Activated CD4-positive, alpha-beta T cell treated with anti-CD3 and anti-CD28 coated beads for 4 hours (primary cell): Measurements from ENCODE around the gene HDGFL3.
"Not testable (repeated sequence)": the region's sequence is repeated elsewhere in the genome, so short reads cannot be mapped to it uniquely, and the experiment has no call there.

Source experiments
- DNase-seq, 2 donors: peaks; one replicate each; pipeline ENCODE4 v3.0.0-alpha.2; 2020

HDGFL3 gene

DNA sequence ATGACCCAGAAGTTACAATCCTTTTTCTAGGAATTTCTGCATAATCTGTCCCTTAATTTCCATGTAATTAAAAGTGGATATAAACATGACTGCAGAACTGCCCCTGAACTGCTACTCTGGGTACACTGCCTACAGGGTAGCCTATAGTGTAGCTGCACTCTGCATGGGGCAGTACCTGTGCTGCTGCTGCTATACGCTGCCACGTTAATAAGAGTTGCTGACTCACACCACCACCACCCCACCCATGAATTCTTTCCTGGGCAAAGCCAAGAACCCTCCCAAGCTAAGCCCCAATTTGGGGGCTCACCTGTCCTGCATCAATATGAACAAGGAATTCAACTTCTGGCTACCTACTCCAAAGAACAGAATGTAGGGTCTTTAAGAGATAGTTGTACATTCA is 13.9 kb downstream of the HDGFL3 start:
- no peak for DNase-seq

DNA sequence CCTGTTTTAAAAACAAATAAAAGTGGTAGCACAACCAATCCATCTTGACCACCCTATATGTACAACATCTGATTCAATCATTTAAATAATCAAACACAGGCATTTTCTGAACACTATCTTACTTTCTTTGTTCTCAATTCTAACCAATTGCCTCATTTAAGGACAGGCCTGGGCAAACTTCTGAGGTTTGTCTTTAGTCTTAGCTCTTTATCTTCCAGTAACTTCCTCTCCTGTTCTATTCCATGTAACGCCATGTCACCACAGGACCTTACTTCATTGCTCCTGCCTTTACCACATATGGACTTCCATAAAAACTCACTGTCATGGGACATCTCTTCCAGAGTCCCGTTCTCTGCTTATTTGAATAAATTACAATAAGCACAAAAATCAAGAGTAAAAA is 14.9 kb downstream of the HDGFL3 start:
- DNase-seq, result no peak

DNA sequence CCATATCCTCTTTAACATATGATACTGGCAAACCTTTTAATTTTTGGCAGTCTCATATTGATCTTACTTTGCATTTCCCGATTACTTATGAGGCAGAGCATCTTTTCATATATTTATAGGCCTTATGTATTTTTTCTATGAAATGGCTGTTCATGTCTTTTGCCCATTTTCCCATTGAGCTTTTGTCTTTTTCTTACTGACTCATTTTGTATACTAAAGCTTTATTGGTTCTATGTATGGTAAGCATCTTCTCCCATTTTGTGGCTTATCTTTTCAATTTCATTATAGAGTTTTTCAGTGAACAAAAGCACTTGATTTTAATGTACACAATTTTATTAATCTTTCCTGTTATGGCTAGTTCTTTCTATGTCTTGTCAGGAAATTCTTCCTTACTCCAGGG is 17.2 kb downstream of the HDGFL3 start:
- no peak for DNase-seq

DNA sequence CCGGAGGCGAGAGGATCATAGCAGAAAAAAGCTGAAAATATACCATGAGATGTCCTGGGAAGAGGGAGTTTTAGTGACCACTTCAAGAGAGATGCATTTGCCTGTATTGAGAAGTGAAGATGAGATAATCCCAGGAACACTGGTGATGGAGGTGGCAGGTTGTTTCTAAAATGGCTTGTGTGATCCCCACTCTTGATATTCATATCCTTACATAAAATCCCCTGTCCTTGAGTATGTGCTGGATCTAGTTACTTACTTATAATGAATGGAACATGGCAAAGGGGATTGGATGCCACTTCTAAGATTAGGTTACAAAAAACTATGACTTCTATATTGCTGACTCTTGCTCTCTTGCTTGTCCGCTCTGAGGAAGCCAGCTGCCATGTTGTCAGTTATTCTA is 22.1 kb downstream of the HDGFL3 start:
- no peak for DNase-seq

DNA sequence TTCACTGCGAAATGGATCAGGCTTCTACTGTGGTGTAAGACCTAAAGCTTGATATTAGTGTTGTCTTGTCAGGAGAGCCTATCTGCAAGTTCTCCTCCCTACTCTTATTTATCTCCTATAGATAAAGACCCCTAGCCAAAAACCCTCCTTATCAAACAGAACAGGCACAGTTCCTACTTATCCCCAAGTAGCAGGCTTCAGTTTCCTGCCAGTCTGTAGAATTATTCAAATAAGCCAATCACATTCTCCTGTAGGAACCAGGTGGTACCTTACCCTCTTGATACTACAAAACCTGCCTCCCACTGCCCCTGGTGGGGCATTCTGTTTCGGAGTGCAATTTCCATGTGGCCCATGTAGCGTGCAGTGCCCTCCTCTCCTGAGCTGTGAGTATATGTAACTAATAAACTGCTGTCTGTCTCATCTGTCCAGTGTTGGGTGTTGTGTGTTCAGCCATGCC is 28.7 kb downstream of the HDGFL3 start:
- no peak for DNase-seq

DNA sequence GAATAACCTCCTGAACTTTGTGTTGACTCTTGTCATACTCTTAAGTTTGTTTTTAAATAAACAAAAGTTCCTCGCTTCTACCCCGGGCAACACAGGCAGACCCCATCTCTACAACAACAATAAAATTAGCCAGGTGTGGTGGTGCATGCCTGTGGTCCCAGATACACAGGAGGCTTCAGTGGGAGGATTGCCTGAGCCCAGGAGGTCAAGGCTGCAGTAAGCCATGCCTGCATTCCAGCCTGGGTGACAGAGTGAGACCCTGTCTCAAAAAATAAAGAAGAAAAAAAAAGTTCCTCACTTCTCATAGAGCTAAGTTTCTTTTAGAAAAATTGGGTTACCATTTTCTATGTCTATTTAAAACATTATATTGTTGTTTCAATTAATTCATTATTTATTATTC is 29.2 kb downstream of the HDGFL3 start:
- no peak for DNase-seq

DNA sequence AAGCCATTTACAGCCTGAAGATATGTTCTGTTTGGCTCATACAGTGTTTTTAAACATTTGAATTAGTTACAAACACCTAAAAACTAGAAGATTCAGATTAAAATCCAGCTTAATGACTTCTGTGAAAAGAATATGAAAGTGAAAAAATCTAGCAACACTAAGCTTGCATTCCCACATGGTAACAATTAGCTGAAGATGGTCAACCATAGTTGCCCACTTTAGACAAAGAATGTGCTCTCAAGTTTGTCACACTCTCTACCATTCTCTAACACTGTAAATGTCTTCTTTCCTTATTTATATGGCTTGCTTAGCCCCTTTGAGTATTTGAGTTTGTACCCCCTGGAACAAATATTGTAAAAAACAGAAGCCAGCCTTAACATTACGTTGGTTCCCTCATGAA is 32.7 kb downstream of the HDGFL3 start:
- DNase-seq, result no peak

DNA sequence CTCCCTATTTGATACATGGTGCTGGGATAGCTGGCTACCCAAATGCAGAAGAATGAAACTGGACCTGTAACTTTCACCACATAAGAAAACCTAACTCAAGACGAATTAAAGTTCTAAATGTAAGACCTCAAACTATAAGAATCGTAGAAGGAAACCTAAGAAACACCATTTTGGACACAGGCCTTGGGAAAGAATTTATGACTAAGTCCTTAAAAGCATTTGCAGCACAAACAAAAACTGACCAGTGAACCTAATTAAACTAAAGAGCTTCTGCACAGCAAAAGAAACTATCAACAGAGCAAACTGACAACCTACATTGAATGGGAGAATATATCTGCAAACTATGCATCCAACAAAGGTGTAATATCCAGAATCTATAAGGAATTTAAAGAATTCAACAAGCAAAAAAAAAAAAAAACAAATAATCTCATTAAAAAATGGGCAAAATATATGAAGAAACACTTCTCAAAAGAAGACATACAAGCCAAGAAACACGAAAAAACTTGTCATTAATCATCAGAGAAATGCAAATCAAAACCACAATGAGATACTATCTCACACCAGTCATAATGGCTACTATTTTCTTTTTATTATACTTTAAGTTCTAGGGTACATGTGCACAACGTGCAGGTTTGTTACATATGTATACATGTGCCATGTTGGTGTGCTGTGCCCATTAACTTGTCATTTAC is 37.0 kb downstream of the HDGFL3 start:
- no peak for DNase-seq

DNA sequence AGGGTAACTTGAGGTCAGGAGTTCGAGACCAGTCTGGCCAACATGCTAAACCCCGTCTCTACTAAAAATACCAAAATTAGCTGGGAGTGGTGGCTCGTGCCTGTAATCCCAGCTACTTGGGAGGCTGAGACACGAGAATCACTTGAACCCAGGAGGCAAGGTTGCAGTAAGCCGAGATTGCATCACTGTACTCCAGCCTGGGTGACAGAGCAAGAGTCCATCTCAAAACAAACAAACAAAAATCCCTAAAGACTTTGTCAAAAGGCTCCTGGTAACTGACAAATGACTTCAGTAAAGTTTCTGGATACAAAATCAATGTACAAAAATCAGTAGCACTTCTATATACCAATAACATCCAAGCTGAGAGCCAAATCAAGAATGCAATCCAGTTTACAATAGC is 38.0 kb downstream of the HDGFL3 start:
- DNase-seq, result not testable (repeated sequence)

DNA sequence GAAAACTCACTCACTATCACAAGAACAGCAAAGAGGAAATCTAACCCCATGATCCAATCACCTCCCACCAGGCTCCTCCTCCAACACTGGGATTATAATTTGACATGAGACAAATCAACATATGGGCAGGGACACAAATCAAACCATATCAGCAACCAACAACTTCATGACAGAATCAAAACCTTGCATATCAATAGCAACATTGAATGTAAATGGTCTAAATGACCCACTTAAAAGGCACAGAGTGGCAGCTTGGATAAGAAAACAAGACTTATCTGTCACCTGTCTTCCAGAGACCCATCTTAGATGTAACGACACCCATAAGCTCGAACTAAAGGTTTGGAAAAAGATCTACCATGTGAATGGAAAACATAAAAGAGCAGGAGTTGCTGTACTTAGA is 40.8 kb downstream of the HDGFL3 start:
- DNase-seq, result no peak

DNA sequence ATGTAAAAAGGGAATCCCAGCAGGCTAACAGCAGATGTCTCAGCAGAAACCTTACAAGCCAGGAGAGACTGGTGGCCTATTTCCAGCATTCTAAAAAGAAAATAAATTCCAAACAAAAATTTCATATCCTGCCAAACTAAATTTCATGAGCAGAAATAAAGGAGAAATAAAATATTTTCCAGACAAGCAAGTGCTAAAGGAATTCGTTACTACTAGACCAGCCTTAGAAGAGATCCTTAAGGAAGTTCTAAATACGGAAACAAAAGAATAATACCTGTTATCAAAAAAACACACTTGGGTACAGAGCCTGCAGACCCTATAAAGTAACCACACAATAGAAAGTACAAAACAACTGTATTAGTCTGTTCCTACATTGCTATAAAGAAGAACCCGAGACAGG is 41.4 kb downstream of the HDGFL3 start:
- no peak for DNase-seq

DNA sequence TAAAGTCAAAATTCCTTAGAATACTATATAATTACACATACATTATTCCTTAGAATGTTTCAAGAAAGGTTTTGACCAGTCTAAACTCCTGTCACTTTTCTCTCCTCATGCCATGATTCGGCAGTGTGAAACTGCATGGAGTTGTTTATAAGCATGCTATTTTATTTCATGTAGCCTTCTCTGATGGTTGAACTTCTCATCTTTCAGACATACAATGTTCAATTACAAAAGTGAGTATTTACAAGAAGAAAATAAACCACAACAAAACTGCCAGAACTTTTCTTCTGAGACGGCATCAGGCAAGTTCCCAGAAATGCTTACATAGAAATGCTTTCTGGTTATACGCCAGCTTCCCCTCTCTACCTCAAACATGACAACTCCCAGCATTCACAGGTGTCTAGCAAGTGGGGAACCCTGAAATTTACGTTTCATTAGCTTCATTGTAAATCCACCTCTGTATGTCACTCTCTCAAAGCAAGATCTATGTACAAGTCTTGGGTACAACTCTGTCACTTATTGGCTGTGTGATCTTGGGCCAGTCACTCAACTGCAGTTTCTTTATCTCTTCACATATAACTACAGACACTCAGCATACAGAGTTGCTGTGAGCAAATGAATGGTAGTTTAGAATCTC is 42.7 kb downstream of the HDGFL3 start:
- no peak for DNase-seq

DNA sequence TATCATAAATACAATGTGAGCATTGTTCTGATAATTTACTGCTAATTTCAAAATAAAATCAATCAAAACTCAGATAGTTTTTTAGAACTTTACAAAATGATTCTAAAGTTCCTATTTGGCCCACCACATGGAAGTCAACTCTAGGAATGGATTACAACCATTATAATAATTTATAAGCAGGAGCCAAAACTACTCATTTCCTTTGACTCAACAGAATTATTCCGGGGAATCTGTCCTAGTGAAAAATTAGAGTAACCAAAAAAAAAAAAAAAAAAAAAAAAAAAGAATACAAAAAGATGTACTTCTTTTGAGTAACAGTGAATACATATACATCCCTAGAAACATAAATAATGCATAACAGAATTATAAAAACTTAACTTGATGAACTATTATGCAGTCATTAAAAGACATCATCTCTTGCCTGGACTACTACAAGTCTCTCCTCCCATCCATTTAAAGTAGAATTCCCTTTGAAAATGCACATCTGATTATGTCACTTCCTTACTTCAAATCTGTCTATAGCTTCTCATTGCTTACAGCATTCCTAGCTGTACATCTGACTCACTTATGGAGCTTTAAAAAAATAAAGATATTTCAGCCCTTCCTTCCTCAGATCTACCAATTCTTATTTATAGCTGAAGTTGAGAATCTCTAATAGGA is 43.4 kb downstream of the HDGFL3 start:
- DNase-seq, result no peak

DNA sequence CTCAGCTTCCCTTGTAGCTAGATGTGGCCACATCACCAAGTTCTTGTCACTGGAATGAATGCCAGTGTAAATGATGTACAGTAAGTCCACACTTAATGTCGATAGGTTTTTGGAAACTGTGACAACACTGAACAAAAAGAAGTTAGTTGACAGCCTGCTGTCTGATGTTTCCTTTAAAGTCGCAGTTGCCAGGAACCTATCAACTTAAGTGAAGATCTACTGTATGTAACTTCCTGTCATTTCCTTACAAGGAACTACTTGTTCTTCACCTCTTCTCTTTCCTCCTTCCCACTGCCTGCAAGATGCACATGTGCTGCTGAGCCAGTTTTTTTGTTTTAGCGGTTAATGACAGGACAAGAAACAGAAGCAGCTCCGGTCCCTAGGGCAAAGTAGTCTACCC is 44.6 kb downstream of the HDGFL3 start:
- DNase-seq, result no peak

DNA sequence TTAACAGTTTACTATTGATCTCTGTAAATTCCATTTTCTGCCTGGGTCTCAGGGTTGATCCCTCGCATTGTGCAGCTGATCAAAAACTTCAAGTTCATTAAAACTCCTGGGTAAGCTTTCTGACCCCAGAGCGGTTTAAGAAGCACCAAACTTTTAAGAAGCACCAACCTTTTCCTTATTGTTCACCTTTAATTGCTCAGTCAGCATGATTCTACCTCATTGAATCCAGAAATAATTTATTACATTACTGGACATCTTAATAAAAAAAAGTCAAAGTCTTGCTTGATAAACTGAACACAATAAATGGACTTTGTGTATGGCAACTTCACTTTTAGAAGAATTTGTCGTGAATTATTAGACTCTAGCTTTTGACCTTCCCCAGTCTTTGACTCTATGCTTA is 46.9 kb downstream of the HDGFL3 start:
- DNase-seq, result no peak

DNA sequence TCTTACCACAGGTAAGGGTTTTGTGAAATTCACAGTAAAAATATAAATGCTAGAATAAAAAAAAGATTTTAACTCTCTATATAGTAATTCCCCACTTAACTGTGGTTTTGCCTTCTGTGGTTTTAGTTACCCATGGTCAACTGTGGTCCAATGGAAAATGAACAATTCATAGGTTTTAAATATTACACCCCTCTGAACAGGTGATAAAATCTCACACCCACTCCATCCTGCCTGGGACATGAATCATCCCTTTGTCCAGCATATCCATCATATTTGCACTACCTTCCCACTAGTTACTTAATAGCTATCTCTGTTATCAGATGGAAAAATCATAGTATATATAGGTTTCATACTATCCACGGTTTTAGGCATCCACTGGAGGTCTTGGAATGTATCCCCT is 49.2 kb downstream of the HDGFL3 start:
- DNase-seq, result no peak

DNA sequence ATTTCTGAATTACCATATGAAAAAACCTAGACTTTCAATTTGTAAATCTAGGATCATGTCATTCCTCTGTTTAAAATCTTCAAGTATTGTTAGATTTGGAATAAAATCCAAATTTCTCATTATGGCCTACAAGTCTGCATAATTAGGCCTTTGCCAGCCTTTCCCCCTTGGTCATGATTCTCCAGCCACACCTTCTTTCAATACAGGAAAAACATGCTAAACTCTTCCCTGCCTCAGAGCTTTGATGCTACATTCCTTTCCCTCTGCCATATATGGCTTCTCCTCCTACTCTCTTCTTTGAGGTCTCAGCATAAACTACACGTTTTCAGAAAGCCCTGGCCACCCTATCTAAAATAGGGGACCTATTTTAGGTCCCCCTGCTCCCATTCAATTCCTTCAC is 51.7 kb downstream of the HDGFL3 start:
- DNase-seq, result no peak

DNA sequence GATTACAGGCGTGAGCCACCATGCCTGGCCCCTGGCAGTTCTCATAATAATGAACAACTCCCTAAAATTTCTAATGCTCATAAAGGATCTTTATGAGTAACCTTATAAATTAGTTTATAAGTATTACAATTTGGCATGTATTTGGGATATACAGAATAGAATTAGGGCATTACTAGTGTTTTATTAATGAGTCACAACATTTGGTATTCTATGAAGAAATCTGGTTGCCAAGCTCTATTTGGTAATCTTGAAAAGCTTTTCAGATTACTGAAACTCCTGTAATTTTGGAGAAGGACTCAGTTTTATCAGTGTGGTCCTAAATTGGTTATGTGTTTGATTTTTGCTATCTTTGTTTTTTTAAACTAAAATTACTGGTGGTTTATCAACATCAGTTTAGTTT is 54.3 kb downstream of the HDGFL3 start:
- DNase-seq, result no peak

DNA sequence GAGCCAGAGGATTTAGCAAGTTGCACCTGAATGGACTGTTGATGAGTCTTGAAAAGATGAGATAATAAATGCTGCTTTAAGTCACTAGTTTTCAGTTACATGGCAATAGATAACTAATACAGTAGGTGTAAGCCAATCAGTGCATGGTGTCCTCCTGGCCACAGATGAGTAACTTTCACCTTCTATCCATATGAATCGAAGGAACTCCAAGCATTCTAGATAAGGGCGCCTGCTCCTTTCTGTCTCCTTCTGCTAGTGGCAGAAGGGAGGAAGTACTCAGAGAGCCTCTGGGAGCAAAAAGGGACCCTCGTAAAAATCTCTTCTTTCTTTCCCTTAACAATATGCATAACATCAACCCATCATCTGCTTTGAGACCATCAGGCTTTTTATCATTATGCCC is 62.9 kb downstream of the HDGFL3 start:
- DNase-seq, result no peak

DNA sequence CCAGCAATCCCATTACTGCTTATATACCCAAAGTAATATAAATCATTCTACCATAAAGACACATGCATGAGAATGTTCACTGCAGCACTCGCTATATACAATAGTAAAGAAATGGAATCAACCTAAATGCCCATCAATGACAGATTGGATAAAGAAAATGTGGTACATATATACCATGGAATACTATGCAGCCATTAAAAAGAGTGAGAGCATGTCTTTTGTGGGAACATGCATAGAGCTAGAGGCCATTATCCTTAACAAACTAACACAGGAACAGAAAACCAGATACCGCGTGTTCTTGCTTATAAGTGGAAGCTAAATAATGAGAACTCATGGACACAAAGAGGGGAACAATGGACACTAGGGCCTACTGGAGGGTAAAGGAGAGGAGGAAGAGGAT is 65.5 kb downstream of the HDGFL3 start:
- not testable (repeated sequence) for DNase-seq

DNA sequence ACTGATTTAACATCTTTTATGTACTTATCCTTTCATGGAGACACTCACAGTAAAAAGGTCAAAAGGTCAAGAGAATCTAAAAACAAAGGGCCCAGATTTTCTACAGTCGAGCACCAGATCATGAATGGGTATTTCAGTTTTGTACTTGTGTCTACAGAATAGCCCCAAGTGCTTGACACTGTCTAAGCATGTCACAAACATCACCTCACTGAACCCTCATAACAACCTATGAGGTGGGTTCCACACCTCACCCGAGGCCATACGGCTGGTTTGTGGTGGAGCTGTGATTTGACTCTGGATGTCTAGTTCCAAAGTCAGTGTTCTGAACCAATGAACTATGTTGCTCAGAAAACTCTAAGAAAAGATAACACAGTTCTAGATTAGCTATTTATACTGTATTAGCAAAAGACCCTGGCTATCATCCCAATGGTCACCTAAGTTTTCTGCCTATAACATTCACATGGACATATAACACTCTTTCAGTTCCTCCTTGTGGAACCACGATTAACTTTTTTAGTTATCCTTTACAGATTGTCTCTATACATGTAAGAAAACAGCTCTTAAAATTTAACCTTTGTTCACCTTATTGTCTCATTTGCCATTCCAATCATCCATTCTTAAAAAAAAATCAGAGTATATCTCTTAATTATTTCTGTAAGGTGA is 74.6 kb downstream of the HDGFL3 start:
- no peak for DNase-seq

DNA sequence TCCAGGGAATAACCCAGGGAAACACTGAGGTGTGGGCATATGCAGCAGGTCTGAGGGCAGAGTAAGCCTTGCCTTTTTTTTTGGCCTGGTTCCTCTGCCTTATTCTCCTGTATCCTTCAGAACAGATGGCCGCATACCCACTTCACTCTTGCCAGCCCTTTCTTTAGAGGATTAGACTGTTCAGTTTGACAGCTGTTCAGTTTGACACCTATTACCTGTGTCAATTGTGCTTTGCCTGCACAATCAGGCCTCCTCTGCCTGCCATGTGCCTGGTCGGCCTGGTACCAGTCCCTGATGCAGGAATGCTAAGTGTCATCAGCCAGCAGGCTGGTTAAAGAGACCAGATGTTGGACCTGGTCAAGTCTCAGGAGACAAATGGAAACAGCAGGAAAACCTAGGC is 77.8 kb downstream of the HDGFL3 start:
- DNase-seq, result no peak

DNA sequence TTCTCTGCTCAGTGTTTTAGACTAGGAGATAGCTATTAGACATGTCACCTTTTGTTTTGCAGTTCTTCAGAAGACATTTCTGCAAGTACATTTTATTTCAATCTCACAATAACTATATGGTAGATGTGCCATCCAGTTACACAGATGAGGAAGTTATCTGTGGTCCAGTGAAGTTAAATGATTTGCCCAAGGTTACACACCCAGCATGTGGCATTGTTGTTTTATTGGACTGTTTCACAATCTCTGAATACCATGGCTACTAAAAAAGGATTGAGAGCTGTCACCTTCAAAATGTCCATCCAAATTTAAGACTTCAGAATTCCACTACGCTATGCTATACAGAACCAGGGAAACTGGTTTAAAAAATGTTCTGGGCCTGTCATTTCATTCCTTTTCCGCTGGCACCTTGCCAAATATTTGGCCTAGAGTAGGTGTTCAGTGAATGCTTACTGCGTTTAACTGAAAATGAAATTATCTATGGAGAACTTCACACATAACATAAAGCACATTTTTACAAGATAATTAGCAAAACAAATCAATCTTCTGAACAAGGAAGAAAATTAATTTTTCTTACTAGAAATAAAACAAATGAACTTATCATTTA is 80.0 kb downstream of the HDGFL3 start:
- no peak for DNase-seq

DNA sequence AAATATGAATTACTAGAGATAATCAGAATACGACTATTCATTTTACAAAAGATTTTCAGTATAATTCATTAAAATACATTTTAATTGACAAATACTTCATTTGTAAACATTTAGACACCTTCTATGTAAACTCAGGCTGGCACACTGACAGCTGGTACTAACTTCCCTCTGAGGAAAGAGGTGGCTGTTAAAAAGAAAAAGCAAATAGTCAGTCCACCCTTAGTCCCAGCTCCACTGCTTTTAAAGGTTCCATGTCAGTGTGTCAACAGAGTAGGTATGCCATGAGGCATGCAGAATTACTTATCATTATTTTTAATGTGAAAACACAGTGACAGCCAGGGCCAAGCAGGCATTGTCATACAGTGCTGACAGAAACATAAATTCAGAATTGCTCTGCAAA is 84.1 kb downstream of the HDGFL3 start:
- no peak for DNase-seq
